Muscle of back (tissue), 13 donors: Measurements from ENCODE around the gene STRIT1. TPM values are rescaled to one million over a fixed set of nuclear protein-coding genes. Genes with fewer than 3 reads are reported as not detected.
A peak's percentile ranks its signal among the peaks of the same experiment; 100 is the strongest.

Experiments
- DNase-seq, 3 donors: peaks; one replicate each; pipeline versions ENCODE4 v3.0.0 to v3.0.0-alpha.2; 2013
- long read RNA-seq, 9 donors: transcript quantifications; one replicate each; lab custom pipeline, GENCODE V29; 2026
- polyA plus RNA-seq, 10 donors: library from polyadenylated mRNA; unstranded; fragments of 120-200 nt; gene quantifications; one replicate each; pipeline ENCODE4 v1.2.1, GENCODE V29; 2013; ENCODE audit not compliant: insufficient read length in 10 of 10

STRIT1 gene
- 10 to 100 TPM; 13.5 to 82.6 (median 46.8) TPM for polyA plus RNA-seq
- long read RNA-seq, donor 1, transcript DWORF-201 (3 exons, 873 nt): major isoform, 105 of 268 reads
- long read RNA-seq, donor 1, partial matches to known transcripts: 163 of 268 reads
- long read RNA-seq, donor 1, other reads (novel, unspliced or antisense): 0 of 268 reads
- long read RNA-seq, donor 2, transcript DWORF-201 (3 exons, 873 nt): major isoform, 87 of 191 reads
- long read RNA-seq, donor 2, partial matches to known transcripts: 104 of 191 reads
- long read RNA-seq, donor 2, other reads (novel, unspliced or antisense): 0 of 191 reads
- long read RNA-seq, donor 3: 0 reads
- long read RNA-seq, donor 4, transcript DWORF-201 (3 exons, 873 nt): major isoform, 79 of 156 reads
- long read RNA-seq, donor 4, partial matches to known transcripts: 77 of 156 reads
- long read RNA-seq, donor 4, other reads (novel, unspliced or antisense): 0 of 156 reads
- long read RNA-seq, donor 5, transcript DWORF-201 (3 exons, 873 nt): major isoform, 119 of 349 reads
- long read RNA-seq, donor 5, partial matches to known transcripts: 230 of 349 reads
- long read RNA-seq, donor 5, other reads (novel, unspliced or antisense): 0 of 349 reads
- long read RNA-seq, donor 6, transcript DWORF-201 (3 exons, 873 nt): major isoform, 105 of 229 reads
- long read RNA-seq, donor 6, partial matches to known transcripts: 124 of 229 reads
- long read RNA-seq, donor 6, other reads (novel, unspliced or antisense): 0 of 229 reads
- long read RNA-seq, donor 7, transcript DWORF-201 (3 exons, 873 nt): major isoform, 32 of 67 reads
- long read RNA-seq, donor 7, partial matches to known transcripts: 35 of 67 reads
- long read RNA-seq, donor 7, other reads (novel, unspliced or antisense): 0 of 67 reads
- long read RNA-seq, donor 8, transcript DWORF-201 (3 exons, 873 nt): major isoform, 68 of 164 reads
- long read RNA-seq, donor 8, partial matches to known transcripts: 96 of 164 reads
- long read RNA-seq, donor 8, other reads (novel, unspliced or antisense): 0 of 164 reads
- long read RNA-seq, donor 9, partial matches to known transcripts: 12 of 16 reads
- long read RNA-seq, donor 9, other reads (novel, unspliced or antisense): 0 of 16 reads

GRCh38 chr3:155293516-155293915, at the start of gene STRIT1:
TSS of gene STRIT1 (minus strand) at chr3:155293683.
- DNase-seq: no peak

- no peak for DNase-seq
These were observed 48.9 kb upstream of the STRIT1 start for GRCh38 chr3:155342344-155342743.

GRCh38 chr3:155339052-155339451, 45.6 kb upstream of the STRIT1 start:
- no peak for DNase-seq

- DNase-seq: no peak
These were observed 42.4 kb upstream of the STRIT1 start for GRCh38 chr3:155335724-155336354.

GRCh38 chr3:155334914-155335723, 41.6 kb upstream of the STRIT1 start:
- DNase-seq: no peak

GRCh38 chr3:155334215-155334913, 40.9 kb upstream of the STRIT1 start:
- DNase-seq: no peak

- no peak for DNase-seq
These were observed 39.2 kb upstream of the STRIT1 start for GRCh38 chr3:155332716-155333115.

GRCh38 chr3:155331078-155331477, 37.6 kb upstream of the STRIT1 start:
- DNase-seq: no peak

GRCh38 chr3:155330370-155330769, 36.9 kb upstream of the STRIT1 start:
- DNase-seq: no peak

GRCh38 chr3:155329513-155330048, 36.1 kb upstream of the STRIT1 start:
- DNase-seq: no peak

GRCh38 chr3:155327871-155328270, 34.4 kb upstream of the STRIT1 start:
- no peak for DNase-seq

- no peak for DNase-seq
These were observed 33.9 kb upstream of the STRIT1 start for GRCh38 chr3:155327430-155327829.

- DNase-seq: no peak
These were observed 33.4 kb upstream of the STRIT1 start for GRCh38 chr3:155326901-155327300.

GRCh38 chr3:155326244-155326643, 32.8 kb upstream of the STRIT1 start:
- no peak for DNase-seq

GRCh38 chr3:155325263-155325835, 31.9 kb upstream of the STRIT1 start:
- DNase-seq: no peak

GRCh38 chr3:155323063-155323666, 29.7 kb upstream of the STRIT1 start:
- DNase-seq: peak; percentile 73 to 84 (median 74)

GRCh38 chr3:155321418-155321817, 27.9 kb upstream of the STRIT1 start:
- peak in 1 of 3 donors; percentile 14 for DNase-seq

GRCh38 chr3:155320934-155321333, 27.5 kb upstream of the STRIT1 start:
- DNase-seq: no peak

GRCh38 chr3:155318740-155319139, 25.3 kb upstream of the STRIT1 start:
- no peak for DNase-seq
